GM18907 (cell line): ENCODE results near the gene PCBP2.
"Not testable (repeated sequence)": the region's sequence is repeated elsewhere in the genome, so short reads cannot be mapped to it uniquely, and the experiment has no call there.

Source experiments
- ATAC-seq: cut with Tn5 transposase; IDR thresholded peaks from one replicate; pipeline ENCODE4 v1.9.1; 2021; ENCODE audit warnings: mild to moderate bottlenecking, moderate library complexity; ENCODE audit not compliant: unreplicated experiment

The PCBP2 gene

DNA sequence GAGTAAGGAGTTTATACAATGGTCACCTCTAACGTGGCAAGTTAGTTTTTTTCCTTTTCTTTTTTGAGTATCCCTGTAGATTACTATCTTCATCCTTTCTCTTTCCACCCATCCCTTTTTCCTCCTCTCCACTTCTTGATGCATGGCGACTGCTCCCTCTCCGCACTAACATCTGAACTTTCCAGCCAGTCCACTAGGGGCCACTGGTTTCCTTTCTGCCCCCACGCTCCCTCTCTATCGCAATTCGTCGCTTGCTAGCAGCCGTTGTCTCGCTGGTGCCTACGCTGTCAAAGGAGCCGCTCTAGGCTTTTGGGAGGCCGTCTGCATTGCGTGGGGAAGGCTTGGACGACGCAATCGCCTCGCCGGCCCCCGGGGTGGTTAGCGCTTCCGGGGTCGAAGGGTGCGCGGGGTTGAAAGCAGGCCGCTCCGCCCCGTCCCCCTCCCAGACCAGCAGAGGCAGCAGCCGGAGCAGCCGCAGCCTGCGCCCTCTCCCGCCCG is at the start of gene PCBP2:
TSS of gene PCBP2 (plus strand) at position 442 of the 498 bp plus-strand sequence. CDS start 2,699 bp downstream, outside the sequence.
- peak; percentile 95 for ATAC-seq

GRCh38 chr12:53402351-53402750 is 49.6 kb upstream of the PCBP2 start:
- ATAC-seq = not testable (repeated sequence)

DNA sequence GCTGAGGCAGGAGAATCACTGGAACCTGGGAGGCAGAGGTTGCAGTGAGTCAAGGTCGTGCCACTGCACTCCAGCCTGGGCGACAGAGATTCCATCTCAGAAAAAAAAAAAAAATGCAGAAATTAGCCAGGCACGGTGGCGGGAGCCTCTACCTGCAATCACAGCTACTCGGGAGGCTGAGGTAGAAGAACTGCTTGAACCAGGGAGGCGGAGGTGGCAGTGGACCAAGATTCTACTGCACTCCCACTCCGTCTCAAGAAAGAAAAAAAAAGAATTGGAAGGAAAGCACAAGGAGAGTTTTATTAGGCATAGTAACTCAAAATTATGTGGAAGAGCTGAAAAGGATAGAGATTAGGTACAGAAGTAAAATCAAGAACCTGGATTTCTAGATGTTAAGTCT is 49.0 kb upstream of the PCBP2 start:
- no peak for ATAC-seq

- ATAC-seq = no peak
Measured at GRCh38 chr12:53410951-53411350, 41.0 kb upstream of the PCBP2 start.

GRCh38 chr12:53413485-53414204 is 38.3 kb upstream of the PCBP2 start:
- no peak for ATAC-seq

- ATAC-seq = no peak
Measured at GRCh38 chr12:53414756-53415417, 37.0 kb upstream of the PCBP2 start.

DNA sequence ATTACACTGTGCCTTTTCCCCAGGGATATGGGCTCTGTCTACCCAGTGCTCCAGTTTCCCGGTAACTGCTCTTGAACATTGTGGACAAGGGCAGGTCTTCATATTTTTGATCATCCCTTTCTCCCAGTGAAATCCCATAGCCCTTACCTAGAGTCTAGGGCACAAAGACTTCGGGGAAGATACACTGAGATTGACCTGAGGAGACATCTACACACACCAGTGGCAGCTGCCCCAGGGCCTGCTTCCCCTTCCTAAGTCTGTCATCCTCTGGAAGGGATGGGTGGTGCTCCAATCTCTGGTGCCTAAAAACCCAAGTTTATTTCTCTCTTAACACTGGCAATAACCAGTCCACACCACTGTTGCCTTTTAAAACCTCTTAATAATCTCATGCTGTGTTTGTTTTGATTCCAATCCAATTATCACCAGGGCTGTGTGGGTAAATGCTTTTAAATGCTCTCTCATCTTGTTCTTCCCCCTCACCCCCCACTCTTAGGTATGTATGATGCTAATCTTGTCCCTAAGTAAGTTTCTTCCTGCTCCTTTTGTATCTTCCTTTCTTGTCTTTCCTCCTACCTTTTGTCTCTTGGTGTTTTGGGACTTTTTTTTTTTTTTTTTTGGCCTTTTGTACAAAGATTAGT is 36.0 kb upstream of the PCBP2 start:
- not testable (repeated sequence) for ATAC-seq

- not testable (repeated sequence) for ATAC-seq
Measured at GRCh38 chr12:53417291-53417816, 34.5 kb upstream of the PCBP2 start.

GRCh38 chr12:53418221-53418620 is 33.7 kb upstream of the PCBP2 start:
- no peak for ATAC-seq

- ATAC-seq = no peak
Measured at GRCh38 chr12:53419756-53420155, 32.1 kb upstream of the PCBP2 start.

DNA sequence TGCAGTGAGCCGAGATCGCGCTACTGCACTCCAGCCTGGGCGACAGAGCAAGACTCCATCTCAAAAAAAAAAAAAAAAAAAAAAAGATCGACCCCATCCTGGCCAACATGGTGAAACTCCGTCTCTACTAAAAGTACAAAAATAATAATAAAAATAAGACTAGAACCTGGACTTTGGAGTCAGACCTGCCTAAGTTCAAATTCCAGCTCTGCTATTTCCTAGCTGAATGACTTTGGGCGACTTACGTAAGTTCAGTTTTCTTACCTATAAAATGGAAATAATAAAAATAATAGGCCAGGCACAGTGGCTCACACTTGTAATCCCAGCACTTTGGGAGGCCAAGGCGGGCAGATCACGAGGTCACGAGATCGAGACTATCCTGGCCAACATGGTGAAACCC is 29.7 kb upstream of the PCBP2 start:
- ATAC-seq = not testable (repeated sequence)

DNA sequence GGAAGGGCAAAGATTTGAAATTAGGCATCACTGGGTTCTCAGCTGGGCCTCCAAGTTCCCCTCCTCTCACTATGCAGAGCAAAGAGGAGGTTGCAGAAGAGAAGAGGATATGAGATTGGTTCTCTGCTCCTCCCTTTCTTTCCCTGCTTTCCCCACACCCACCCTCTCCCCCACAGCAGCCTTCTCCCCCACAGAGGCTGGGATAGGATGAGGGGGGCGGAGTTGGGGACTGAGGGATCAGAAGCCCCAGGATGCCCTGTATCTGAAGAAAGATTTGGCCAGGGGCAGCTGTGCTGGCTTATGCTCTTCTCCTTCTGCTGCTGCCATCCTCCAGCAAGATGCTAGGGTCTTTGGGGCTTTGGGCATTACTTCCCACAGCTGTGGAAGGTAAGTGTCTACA is 28.3 kb upstream of the PCBP2 start, which contains the start of gene AMHR2:
TSS of gene AMHR2 (plus strand) at position 259 of the 400 bp plus-strand sequence. CDS start at position 339, 80 bp downstream.
- ATAC-seq = no peak

DNA sequence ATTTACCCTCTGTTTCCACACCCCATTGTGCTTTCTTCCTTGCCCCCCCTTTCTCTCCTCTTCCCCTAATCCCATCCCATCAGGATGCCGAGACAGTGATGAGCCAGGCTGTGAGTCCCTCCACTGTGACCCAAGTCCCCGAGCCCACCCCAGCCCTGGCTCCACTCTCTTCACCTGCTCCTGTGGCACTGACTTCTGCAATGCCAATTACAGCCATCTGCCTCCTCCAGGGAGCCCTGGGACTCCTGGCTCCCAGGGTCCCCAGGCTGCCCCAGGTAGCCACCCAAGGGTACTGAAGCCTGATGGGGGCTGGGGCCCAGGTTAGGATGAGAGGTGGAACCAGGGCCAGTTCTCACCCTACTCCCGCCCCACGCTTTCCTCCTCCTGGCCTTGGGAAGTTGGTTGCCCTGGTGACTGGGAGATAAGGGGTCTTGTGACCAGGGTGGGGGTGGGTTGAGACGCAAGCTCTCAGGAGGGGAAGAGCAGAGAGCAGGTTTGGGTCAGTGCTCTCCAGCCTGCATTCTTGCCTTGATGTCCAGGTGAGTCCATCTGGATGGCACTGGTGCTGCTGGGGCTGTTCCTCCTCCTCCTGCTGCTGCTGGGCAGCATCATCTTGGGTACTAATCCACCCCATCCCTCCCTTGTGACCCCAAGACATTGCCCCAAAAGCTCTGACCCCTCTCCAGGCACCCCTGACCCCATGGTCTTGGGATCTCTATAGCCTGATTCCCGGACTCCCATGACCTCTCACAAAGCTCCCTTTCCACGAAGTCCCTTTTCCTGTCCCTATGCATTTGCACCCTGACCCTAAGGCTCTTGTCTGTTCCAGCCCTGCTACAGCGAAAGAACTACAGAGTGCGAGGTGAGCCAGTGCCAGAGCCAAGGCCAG is 27.0 kb upstream of the PCBP2 start:
- ATAC-seq = no peak

DNA sequence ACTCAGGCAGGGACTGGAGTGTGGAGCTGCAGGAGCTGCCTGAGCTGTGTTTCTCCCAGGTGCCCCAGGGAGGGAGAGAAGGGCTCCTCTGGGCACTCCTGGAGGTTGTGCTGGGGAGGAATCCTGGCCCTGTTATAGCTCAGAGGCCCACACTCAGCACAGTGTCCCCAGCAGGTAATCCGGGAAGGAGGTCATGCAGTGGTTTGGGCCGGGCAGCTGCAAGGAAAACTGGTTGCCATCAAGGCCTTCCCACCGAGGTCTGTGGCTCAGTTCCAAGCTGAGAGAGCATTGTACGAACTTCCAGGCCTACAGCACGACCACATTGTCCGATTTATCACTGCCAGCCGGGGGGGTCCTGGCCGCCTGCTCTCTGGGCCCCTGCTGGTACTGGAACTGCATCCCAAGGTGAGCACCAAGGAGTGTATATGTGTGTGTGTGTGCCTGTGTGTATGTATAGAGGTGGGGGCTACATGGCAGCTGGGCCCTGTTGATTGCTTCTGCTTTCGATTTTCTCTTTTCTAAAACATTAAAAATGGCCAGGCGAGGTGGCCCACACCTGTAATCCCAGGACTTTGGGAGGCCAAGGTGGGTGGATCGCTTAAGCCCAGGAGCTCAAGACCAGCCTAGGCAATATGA is 26.3 kb upstream of the PCBP2 start:
- no peak for ATAC-seq

- no peak for ATAC-seq
Measured at GRCh38 chr12:53427905-53428594, 23.9 kb upstream of the PCBP2 start.

- no peak for ATAC-seq
Measured at GRCh38 chr12:53428741-53429140, 23.2 kb upstream of the PCBP2 start.

DNA sequence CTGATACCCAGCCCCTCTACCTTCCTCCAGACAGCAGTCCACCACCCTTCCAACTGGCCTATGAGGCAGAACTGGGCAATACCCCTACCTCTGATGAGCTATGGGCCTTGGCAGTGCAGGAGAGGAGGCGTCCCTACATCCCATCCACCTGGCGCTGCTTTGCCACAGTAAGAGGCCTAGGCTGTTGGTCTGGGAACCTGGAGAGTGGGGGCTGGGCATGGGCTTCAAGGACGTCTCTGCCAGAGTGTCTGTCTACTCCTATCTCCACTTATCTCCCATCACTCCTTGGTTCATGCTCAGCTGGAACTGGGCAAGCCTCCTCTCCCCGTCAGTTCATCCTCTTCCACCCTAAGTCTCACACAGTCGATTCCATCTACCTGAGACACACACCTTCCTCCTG is 21.8 kb upstream of the PCBP2 start:
- no peak for ATAC-seq

DNA sequence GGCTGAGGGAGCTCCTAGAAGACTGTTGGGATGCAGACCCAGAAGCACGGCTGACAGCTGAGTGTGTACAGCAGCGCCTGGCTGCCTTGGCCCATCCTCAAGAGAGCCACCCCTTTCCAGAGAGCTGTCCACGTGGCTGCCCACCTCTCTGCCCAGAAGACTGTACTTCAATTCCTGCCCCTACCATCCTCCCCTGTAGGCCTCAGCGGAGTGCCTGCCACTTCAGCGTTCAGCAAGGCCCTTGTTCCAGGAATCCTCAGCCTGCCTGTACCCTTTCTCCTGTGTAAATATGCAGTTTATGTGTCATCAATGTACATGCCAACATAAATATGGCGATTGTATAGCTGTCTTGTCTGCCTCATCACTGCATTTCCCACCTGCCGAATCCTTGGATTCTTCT is 20.7 kb upstream of the PCBP2 start:
- ATAC-seq = no peak

DNA sequence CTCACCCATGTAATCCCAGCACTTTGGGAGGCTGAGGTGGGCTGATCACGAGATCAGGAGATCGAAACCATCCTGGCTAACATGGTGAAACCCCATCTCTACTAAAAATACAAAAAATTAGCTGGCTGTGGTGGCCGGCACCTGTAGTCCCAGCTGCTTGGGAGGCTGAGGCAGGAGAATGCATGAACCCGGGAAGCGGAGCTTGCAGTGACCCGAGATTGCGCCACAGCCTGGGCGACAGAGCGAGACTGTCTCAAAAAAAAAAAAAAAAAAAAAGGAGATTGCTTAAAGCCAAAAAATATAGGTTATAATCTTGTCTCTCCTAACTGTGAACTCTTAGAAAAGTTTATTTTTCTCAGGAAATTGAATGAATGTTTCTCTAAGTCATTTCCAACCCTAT is 16.6 kb upstream of the PCBP2 start:
- ATAC-seq = not testable (repeated sequence)
